HepG2 (cell line): ENCODE results near the gene UQCRHL. TPM values are rescaled to one million over a fixed set of nuclear protein-coding genes. Genes with fewer than 3 reads are reported as not detected.

ENCODE experiments used
- ATF7 ChIP-seq, 2 experiments: fragments of 450-650 bp in 1 of 2; sonication (generic) in 1 of 2; formaldehyde crosslinking in 1 of 2; IDR thresholded peaks; 2 replicates each; pipeline versions ENCODE4 v1.4.0 to v1.6.1; 2016 to 2020; ENCODE audit warnings: antibody characterized with exemption in 1 of 2, mild to moderate bottlenecking in 1 of 2, missing genetic modification reagents in 1 of 2
- CEBPG ChIP-seq: IDR thresholded peaks from 2 replicates; pipeline ENCODE4 v1.6.1; 2016
- CHCHD3 ChIP-seq: sonication (generic); formaldehyde crosslinking; IDR thresholded peaks from 2 replicates; pipeline ENCODE4 v1.8.0; 2022; ENCODE audit warnings: mild to moderate bottlenecking, missing genetic modification reagents, moderate library complexity
- DR1 ChIP-seq: sonication (generic); formaldehyde crosslinking; IDR thresholded peaks from 2 replicates; pipeline ENCODE4 v1.8.0; 2021; ENCODE audit warnings: mild to moderate bottlenecking, missing genetic modification reagents, inconsistent platforms
- HCFC1 ChIP-seq: fragments of 150-350 bp; IDR thresholded peaks from 2 replicates; pipeline ENCODE4 v1.6.1; 2014; ENCODE audit warnings: low read depth, low read length
- HNF4G ChIP-seq, 2 experiments: sonication (generic) in 1 of 2; formaldehyde crosslinking in 1 of 2; IDR thresholded peaks; 2 replicates each; pipeline versions ENCODE4 v1.4.0 to v1.6.1; 2011 to 2020; ENCODE audit warnings: borderline replicate concordance in 2 of 2, low read depth in 2 of 2, mild to moderate bottlenecking in 2 of 2, low read length in 1 of 2, missing genetic modification reagents in 1 of 2, moderate library complexity in 1 of 2
- KDM5A ChIP-seq: fragments of 200-600 bp; sonication (generic); IDR thresholded peaks from 2 replicates; pipeline ENCODE4 v1.7.0; 2018; ENCODE audit warnings: antibody characterized with exemption, mild to moderate bottlenecking, low read length, borderline replicate concordance
- MEF2D ChIP-seq: sonication (generic); formaldehyde crosslinking; IDR thresholded peaks from 2 replicates; pipeline ENCODE4 v1.5.1; 2020; ENCODE audit warnings: mild to moderate bottlenecking, missing genetic modification reagents
- MYNN ChIP-seq: sonication (generic); formaldehyde crosslinking; IDR thresholded peaks from 2 replicates; pipeline ENCODE4 v1.4.0; 2020; ENCODE audit warnings: mild to moderate bottlenecking, low read depth, missing genetic modification reagents
- POLR2G ChIP-seq: fragments of 200-400 bp; formaldehyde crosslinking; IDR thresholded peaks from 2 replicates; pipeline ENCODE4 v1.6.1; 2018; ENCODE audit warnings: mild to moderate bottlenecking, low read depth, low read length, moderate library complexity
- RAD21 ChIP-seq: fragments of 450-650 bp; formaldehyde crosslinking; IDR thresholded peaks from 2 replicates; pipeline ENCODE4 v1.5.0; 2020; ENCODE audit warnings: mild to moderate bottlenecking
- SRSF1 ChIP-seq: fragments of 200-400 bp; formaldehyde crosslinking; optimal IDR thresholded peaks from 2 replicates; pipeline ENCODE3; 2017; ENCODE audit warnings: mild to moderate bottlenecking, low read depth, low read length, moderate library complexity
- U2AF1 ChIP-seq: fragments of 200-400 bp; formaldehyde crosslinking; optimal IDR thresholded peaks from 2 replicates; pipeline ENCODE3; 2017; ENCODE audit warnings: mild to moderate bottlenecking, low read depth, low read length
- ZBTB21 ChIP-seq: sonication (generic); formaldehyde crosslinking; IDR thresholded peaks from 2 replicates; pipeline ENCODE4 v1.4.0; 2020; ENCODE audit warnings: missing genetic modification reagents
- ZC3H4 ChIP-seq: sonication (generic); formaldehyde crosslinking; IDR thresholded peaks from 2 replicates; pipeline ENCODE4 v1.4.0; 2020; ENCODE audit warnings: missing genetic modification reagents, borderline replicate concordance
- ZMAT3 ChIP-seq: sonication (generic); formaldehyde crosslinking; conservative IDR thresholded peaks from 2 replicates; pipeline ENCODE4 v1.7.0; 2021; ENCODE audit warnings: missing genetic modification reagents
- ZNF17 ChIP-seq: sonication (generic); formaldehyde crosslinking; IDR thresholded peaks from 2 replicates; pipeline ENCODE4 v1.5.0; 2020; ENCODE audit warnings: mild to moderate bottlenecking, missing genetic modification reagents
- ZNF354B ChIP-seq: sonication (generic); formaldehyde crosslinking; IDR thresholded peaks from 2 replicates; pipeline ENCODE4 v1.8.0; 2022; ENCODE audit warnings: mild to moderate bottlenecking, missing genetic modification reagents
- ZNF382 ChIP-seq: sonication (generic); formaldehyde crosslinking; IDR thresholded peaks from 2 replicates; pipeline ENCODE4 v1.5.0; 2020; ENCODE audit warnings: missing genetic modification reagents, mild to moderate bottlenecking, borderline replicate concordance
- ZNF431 ChIP-seq: sonication (generic); formaldehyde crosslinking; IDR thresholded peaks from 2 replicates; pipeline ENCODE4 v1.9.0; 2022; ENCODE audit warnings: missing genetic modification reagents, low read depth, mild to moderate bottlenecking, borderline replicate concordance
- ZNF605 ChIP-seq: sonication (generic); formaldehyde crosslinking; IDR thresholded peaks from 2 replicates; pipeline ENCODE4 v1.8.0; 2022; ENCODE audit warnings: mild to moderate bottlenecking, missing genetic modification reagents
- ZNF672 ChIP-seq: sonication (generic); formaldehyde crosslinking; IDR thresholded peaks from 2 replicates; pipeline ENCODE4 v1.8.1; 2022; ENCODE audit warnings: missing genetic modification reagents
- ZSCAN21 ChIP-seq: sonication (generic); formaldehyde crosslinking; IDR thresholded peaks from 2 replicates; pipeline ENCODE4 v1.8.0; 2022; ENCODE audit warnings: mild to moderate bottlenecking, missing genetic modification reagents, moderate library complexity, borderline replicate concordance
- polyA plus RNA-seq, 8 experiments: library from polyadenylated mRNA; depleted of rRNA in 3 of 8; stranded (reverse) in 7 of 8; unstranded in 1 of 8; fragments of >200 nt; fragmentation: Illumina TruSeq in 4 of 8; extraction: Trizol in 4 of 8; gene quantifications; 2 replicates each; pipeline versions ENCODE4 v1.2.1 to v1.2.3, GENCODE V29; 2011 to 2016; ENCODE audit warnings: low read depth in 4 of 8, missing spikeins in 1 of 8, mixed read lengths in 1 of 8; ENCODE audit not compliant: insufficient read depth in 1 of 8
- total RNA-seq, 5 experiments: library from RNA; depleted of rRNA; stranded (reverse); fragments of >200 nt; fragmentation: Illumina TruSeq; extraction: Trizol; gene quantifications; 2 replicates each; pipeline ENCODE4 v1.2.3, GENCODE V29; 2016; ENCODE audit warnings: low read depth in 1 of 5
- TF ChIP-seq, protein P1 (sequence below): sonication (generic); formaldehyde crosslinking; IDR thresholded peaks from 2 replicates; pipeline ENCODE4 v1.4.0; 2020; ENCODE audit warnings: mild to moderate bottlenecking, missing genetic modification reagents
- TF ChIP-seq, protein P2 (sequence below): sonication (generic); formaldehyde crosslinking; IDR thresholded peaks from 2 replicates; pipeline ENCODE4 v1.4.0; 2020; ENCODE audit warnings: mild to moderate bottlenecking, missing genetic modification reagents
- TF ChIP-seq, protein P3 (sequence below): sonication (generic); formaldehyde crosslinking; IDR thresholded peaks from 2 replicates; pipeline ENCODE4 v1.5.1; 2020; ENCODE audit warnings: mild to moderate bottlenecking, moderate library complexity, missing genetic modification reagents

UQCRHL gene
- total and polyA plus RNA-seq, 2 of the 13 experiments (the other 11 are each of a cell fraction or from before 2014, with no cell fraction given): 1.8 to 2.3 TPM

DNA sequence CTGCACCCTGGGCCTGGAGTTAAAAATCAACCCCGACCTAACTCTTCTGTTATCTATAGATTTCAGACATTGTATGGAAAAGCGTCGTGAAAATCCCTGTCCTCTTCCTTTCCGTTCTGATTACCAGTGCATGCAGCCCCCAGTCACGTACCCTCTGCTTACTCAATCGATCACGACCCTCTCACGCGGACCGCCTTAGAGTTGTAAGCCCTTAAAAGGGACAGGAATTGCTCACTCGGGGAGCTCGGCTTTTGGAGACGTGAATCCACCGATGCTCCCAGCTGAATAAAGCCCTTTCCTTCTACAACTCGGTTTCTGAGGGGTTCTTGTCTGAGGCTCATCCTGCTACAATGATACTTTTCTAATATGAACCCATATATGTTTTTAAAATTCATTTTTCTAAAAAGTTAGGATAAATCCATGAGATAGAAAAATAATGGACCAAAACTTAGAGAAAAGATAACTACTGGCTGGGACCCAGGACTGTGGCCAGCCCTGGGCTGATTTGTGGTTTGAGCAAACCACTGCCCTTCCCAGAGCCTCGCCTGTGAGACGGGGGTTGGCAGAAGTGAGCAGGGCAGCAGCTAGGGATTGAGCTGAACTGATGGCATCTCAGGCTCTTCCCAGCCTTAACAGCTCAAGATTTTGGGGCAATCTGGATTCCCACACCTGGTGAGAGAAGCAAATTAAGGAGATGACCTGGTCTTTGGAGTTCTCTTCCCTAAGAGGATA lies 5.0 kb downstream of the UQCRHL start (continued):
- no peak for TF ChIP-seq CHCHD3 (CRISPR knock-in tag)
- no peak for TF ChIP-seq ZSCAN21 (CRISPR knock-in tag)
- no peak for TF ChIP-seq ATF7 (IDR thresholded peaks at IDR 0.05)
- TF ChIP-seq ATF7 (CRISPR knock-in tag; IDR thresholded peaks at IDR 0.05): 0 out of 2 replicates have a peak, but pooled peaks have one; percentile 31
- peak; percentile 59; the same call in 1 of the 2 replicates for TF ChIP-seq CEBPG (CRISPR knock-in tag)
- TF ChIP-seq, protein P1, sequence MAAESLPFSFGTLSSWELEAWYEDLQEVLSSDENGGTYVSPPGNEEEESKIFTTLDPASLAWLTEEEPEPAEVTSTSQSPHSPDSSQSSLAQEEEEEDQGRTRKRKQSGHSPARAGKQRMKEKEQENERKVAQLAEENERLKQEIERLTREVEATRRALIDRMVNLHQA (CRISPR knock-in tag): no peak
- peak; percentile 81 for TF ChIP-seq ZNF605 (CRISPR knock-in tag)
- no peak for TF ChIP-seq HNF4G (IDR thresholded peaks at IDR 0.05; ENCODE audit: borderline replicate concordance, low read depth, low read length)
- TF ChIP-seq HNF4G (CRISPR knock-in tag; IDR thresholded peaks at IDR 0.05; ENCODE audit: borderline replicate concordance, low read depth): no peak
- TF ChIP-seq RAD21 (CRISPR knock-in tag): no peak
- no peak for TF ChIP-seq SRSF1
- no peak for TF ChIP-seq ZNF17 (CRISPR knock-in tag)
- TF ChIP-seq ZNF672 (CRISPR knock-in tag): no peak
- no peak for TF ChIP-seq MYNN (CRISPR knock-in tag)
- no peak for TF ChIP-seq U2AF1
- no peak for TF ChIP-seq POLR2G
- peak; percentile 63; the same call in 1 of the 2 replicates for TF ChIP-seq MEF2D (CRISPR knock-in tag)
- TF ChIP-seq KDM5A: no peak
- TF ChIP-seq, protein P2, sequence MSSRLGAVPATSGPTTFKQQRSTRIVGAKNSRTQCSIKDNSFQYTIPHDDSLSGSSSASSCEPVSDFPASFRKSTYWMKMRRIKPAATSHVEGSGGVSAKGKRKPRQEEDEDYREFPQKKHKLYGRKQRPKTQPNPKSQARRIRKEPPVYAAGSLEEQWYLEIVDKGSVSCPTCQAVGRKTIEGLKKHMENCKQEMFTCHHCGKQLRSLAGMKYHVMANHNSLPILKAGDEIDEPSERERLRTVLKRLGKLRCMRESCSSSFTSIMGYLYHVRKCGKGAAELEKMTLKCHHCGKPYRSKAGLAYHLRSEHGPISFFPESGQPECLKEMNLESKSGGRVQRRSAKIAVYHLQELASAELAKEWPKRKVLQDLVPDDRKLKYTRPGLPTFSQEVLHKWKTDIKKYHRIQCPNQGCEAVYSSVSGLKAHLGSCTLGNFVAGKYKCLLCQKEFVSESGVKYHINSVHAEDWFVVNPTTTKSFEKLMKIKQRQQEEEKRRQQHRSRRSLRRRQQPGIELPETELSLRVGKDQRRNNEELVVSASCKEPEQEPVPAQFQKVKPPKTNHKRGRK (CRISPR knock-in tag): no peak
- no peak for TF ChIP-seq ZNF431 (CRISPR knock-in tag)
- TF ChIP-seq ZBTB21: no peak
- no peak for TF ChIP-seq ZC3H4 (CRISPR knock-in tag)
- no peak for TF ChIP-seq ZNF382 (CRISPR knock-in tag)
- 0 out of 2 replicates have a peak, but pooled peaks have one; percentile 14 for TF ChIP-seq ZMAT3 (CRISPR knock-in tag)
- TF ChIP-seq, protein P3, sequence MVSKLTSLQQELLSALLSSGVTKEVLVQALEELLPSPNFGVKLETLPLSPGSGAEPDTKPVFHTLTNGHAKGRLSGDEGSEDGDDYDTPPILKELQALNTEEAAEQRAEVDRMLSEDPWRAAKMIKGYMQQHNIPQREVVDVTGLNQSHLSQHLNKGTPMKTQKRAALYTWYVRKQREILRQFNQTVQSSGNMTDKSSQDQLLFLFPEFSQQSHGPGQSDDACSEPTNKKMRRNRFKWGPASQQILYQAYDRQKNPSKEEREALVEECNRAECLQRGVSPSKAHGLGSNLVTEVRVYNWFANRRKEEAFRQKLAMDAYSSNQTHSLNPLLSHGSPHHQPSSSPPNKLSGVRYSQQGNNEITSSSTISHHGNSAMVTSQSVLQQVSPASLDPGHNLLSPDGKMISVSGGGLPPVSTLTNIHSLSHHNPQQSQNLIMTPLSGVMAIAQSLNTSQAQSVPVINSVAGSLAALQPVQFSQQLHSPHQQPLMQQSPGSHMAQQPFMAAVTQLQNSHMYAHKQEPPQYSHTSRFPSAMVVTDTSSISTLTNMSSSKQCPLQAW (CRISPR knock-in tag): peak; percentile 85
- TF ChIP-seq DR1 (CRISPR knock-in tag): no peak
- no peak for TF ChIP-seq HCFC1
- TF ChIP-seq ZNF354B (CRISPR knock-in tag): no peak
